Ovary (tissue), 1 donor: Measurements from ENCODE around the gene FHOD3.

Source experiments
- EP300 ChIP-seq: sonication (generic); formaldehyde crosslinking; IDR thresholded peaks from one replicate; pipeline ENCODE4 v1.6.1; 2017; ENCODE audit warnings: antibody characterized with exemption
- POLR2A ChIP-seq: fragments of 450-650 bp; IDR thresholded peaks from one replicate; pipeline ENCODE4 v1.6.1; 2017; ENCODE audit warnings: antibody characterized with exemption, mild to moderate bottlenecking, moderate library complexity

DNA sequence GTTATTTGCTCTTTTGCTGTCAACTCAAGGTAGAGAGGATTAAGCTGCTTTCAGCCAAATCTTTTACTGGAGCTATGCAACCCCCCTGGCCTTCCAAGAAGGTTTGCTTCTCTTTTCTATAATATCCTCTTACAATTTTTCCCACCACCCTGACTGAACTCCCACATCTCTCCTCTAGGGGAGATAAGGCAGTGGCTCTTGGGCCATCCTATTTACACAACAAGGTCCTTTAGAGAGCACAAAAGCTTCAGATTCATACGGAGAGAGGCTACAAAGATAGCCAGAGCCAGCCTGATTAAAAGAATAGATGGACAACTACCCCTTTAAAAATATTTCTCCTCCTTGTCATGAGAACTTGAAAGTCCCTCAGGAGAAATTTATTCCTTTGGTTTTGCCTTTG, 435.6 kb downstream of the FHOD3 start:
- TF ChIP-seq POLR2A (no peak), EP300 (no peak)
